ENCODE data around the gene LDLRAD2. TPM values are rescaled to one million over a fixed set of nuclear protein-coding genes. Genes with fewer than 3 reads are reported as not detected.

LDLRAD2 gene
- total RNA-seq, 1 donor from 2014 or later, result not detected

DNA sequence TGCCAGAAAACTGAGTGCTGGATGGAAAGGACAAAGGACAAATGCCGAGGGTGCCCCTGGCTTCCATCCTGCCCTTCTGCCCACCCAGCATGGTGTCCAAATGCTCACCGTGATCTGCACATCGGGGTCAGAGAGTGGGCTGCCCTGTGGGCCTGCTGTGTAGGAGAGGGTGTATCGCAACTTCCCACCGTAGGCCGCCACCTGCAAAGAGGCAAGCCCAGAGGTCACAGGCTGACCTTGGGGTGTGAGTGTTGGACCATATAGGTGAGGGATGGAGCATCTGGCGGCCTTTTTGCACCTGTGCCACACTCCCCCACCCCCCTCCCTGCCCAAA lies 53.5 kb downstream of the LDLRAD2 start:
- Histone ChIP-seq H3K27ac (replicated peaks) (no peak overlapping the region), H3K4me1 (peaks cover 13% of the 10 kb centered on the region), H3K4me3 (no peak overlapping the region), H3K36me3 (peaks cover 85% of the 10 kb centered on the region), H3K9me3 (replicated peaks) (no peaks in the 10 kb centered on the region), H3K27me3 (ENCODE audit: low read depth) (no peaks in the 10 kb centered on the region)
- TF ChIP-seq, protein P1, sequence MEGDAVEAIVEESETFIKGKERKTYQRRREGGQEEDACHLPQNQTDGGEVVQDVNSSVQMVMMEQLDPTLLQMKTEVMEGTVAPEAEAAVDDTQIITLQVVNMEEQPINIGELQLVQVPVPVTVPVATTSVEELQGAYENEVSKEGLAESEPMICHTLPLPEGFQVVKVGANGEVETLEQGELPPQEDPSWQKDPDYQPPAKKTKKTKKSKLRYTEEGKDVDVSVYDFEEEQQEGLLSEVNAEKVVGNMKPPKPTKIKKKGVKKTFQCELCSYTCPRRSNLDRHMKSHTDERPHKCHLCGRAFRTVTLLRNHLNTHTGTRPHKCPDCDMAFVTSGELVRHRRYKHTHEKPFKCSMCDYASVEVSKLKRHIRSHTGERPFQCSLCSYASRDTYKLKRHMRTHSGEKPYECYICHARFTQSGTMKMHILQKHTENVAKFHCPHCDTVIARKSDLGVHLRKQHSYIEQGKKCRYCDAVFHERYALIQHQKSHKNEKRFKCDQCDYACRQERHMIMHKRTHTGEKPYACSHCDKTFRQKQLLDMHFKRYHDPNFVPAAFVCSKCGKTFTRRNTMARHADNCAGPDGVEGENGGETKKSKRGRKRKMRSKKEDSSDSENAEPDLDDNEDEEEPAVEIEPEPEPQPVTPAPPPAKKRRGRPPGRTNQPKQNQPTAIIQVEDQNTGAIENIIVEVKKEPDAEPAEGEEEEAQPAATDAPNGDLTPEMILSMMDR (IDR thresholded peaks at IDR 0.05; ENCODE audit: borderline replicate concordance), result no peak
- no peak for DNase-seq
- intact Hi-C loops (cut with micrococcal nuclease), result no loop called here

DNA sequence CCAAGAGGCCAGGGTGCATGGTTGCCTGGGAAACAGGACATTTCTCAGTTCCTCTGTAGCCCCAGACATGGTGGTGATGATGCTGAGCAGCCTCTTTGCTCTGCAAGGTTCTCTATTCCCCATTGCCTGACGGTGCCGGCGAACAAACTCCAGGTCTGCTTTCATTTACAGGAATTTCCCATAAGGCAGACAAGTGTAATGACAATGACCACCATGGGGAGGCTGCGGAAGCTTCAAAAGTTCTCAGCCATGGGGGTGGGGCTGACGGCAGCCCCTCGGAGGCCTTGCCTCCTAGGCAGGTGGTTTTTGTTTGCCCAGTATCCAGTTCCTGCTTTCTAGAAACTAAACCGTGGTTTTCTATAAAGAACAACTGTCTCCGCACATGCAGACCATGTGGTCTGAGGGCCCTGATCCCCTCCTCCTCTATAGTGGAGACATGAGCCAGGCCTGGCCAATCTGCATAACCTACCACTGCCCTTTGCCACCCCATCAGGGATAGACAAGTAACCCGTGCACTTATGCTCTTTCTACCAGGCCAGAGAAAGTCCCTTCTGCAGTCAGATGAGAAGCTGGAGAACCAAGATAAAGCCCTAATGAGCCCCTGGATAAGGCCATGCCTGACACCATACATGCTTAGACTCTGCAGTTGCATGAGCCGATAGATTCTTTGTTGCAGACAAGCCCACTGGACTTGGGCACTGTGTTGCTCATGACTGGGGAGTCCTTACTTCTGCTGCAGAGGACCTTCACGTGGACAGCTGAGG lies 54.1 kb downstream of the LDLRAD2 start:
- peaks cover 85% of the 10 kb centered on the region for H3K36me3 ChIP-seq
- intact Hi-C loops (cut with micrococcal nuclease), result no loop called here
- no peak overlapping the region for H3K4me3 ChIP-seq
- H3K27ac ChIP-seq (replicated peaks), result peak overlapping the region; percentile 36
- H3K4me1 ChIP-seq, result peaks cover 18% of the 10 kb centered on the region
- no peak for DNase-seq
- no peaks in the 10 kb centered on the region for H3K9me3 ChIP-seq (replicated peaks)
- H3K27me3 ChIP-seq (ENCODE audit: low read depth), result no peaks in the 10 kb centered on the region
- TF ChIP-seq, protein P1 (IDR thresholded peaks at IDR 0.05; ENCODE audit: borderline replicate concordance), result no peak

DNA sequence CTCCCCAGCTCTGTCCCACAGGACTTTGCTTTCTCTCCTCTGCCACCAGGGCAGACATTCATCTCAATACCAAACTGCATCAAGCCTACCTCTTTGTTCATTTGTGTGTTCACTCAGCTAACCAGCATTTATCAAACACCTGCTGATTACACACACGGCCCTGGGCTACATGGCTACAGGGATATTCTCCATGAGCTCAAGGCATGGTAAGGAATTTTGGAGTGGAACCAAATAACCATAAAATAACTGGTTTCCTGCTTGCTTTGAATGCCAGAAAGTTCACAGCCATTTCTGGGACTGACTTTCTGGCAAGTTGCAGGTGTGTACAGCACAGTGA lies 54.6 kb downstream of the LDLRAD2 start:
- Histone ChIP-seq H3K36me3 (peaks cover 85% of the 10 kb centered on the region), H3K27ac (replicated peaks) (no peak overlapping the region), H3K9me3 (replicated peaks) (no peaks in the 10 kb centered on the region), H3K27me3 (ENCODE audit: low read depth) (no peaks in the 10 kb centered on the region), H3K4me3 (no peak overlapping the region), H3K4me1 (peaks cover 18% of the 10 kb centered on the region)
- no peak for DNase-seq
- TF ChIP-seq, protein P1 (IDR thresholded peaks at IDR 0.05; ENCODE audit: borderline replicate concordance), result no peak
- intact Hi-C loops (cut with micrococcal nuclease), result no loop called here

DNA sequence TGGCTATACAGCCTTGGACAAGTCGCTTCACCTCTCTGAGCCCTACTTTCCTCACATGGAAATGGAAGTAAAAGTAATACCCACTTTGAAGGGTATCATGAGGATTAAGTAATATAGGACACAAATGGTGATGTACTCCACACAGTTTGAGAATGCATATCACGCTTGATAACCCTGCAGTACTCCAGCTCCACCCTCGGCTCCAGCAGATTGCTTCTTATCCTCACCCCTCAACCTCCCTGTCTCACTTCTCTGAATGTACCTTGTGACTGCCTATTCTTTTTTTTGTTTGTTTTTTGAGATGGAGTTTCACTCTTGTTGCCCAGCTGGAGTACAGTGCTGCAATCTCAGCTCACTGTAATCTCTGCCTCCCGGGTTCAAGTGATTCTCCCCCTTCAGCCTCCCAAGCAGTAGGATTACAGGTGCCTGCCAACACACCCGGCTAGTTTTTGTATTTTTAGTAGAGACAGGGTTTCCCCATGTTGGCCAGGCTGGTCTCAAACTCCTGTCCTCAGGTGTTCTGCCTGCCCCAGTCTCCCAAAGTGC lies 55.5 kb downstream of the LDLRAD2 start:
- intact Hi-C loops (cut with micrococcal nuclease), result no loop called here
- Histone ChIP-seq H3K36me3 (peaks cover 85% of the 10 kb centered on the region), H3K27ac (replicated peaks) (no peak overlapping the region), H3K4me1 (peaks cover 22% of the 10 kb centered on the region), H3K4me3 (no peak overlapping the region), H3K9me3 (replicated peaks) (no peaks in the 10 kb centered on the region), H3K27me3 (ENCODE audit: low read depth) (no peaks in the 10 kb centered on the region)
- TF ChIP-seq, protein P1 (IDR thresholded peaks at IDR 0.05; ENCODE audit: borderline replicate concordance), result no peak
- no peak for DNase-seq

DNA sequence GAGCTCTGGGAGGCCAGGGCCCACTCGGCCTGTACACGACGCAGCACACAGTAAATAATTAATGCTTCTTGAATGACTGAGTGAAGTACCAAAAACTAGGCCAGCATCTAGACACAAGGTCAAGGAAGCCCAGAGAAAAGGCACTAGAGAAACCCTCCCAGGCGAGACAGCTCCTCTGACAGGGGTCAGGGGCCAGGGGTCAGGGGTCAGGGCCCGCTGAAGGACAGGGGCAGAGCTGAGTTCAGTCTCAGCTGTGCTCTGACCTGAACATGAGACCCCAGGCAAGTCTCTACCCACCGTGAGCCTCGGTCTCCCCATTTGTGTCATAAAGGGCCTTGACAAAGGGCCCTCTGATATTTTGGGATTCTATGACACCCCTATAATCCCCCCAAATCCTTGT lies 56.4 kb downstream of the LDLRAD2 start:
- H3K36me3 ChIP-seq, result peaks cover 89% of the 10 kb centered on the region
- H3K27ac ChIP-seq (replicated peaks), result no peak overlapping the region
- H3K27me3 ChIP-seq (ENCODE audit: low read depth), result no peaks in the 10 kb centered on the region
- no peak overlapping the region for H3K4me3 ChIP-seq
- TF ChIP-seq, protein P1 (IDR thresholded peaks at IDR 0.05; ENCODE audit: borderline replicate concordance), result no peak
- DNase-seq, result no peak
- H3K4me1 ChIP-seq, result peaks cover 26% of the 10 kb centered on the region
- no peaks in the 10 kb centered on the region for H3K9me3 ChIP-seq (replicated peaks)
- intact Hi-C loops (cut with micrococcal nuclease), result no loop called here

All from left ventricle myocardium inferior (tissue), 1 donor.